PC-3 (cell line): ENCODE measurements around the gene RAPGEF4.

Experiments used
- EZH2 ChIP-seq: fragments of 300-600 bp; sonication (generic); IDR thresholded peaks from one replicate; pipeline ENCODE4 v1.6.1; 2017; ENCODE audit warnings: antibody characterized with exemption, mild to moderate bottlenecking, low read length; ENCODE audit not compliant: unreplicated experiment
- EZH2phosphoT487 ChIP-seq: fragments of 300-600 bp; sonication (generic); IDR thresholded peaks from 2 replicates; pipeline ENCODE4 v1.6.1; 2018; ENCODE audit warnings: mild to moderate bottlenecking, antibody characterized with exemption, low read length, borderline replicate concordance
- TF ChIP-seq, protein P1 (sequence below): fragments of 300-600 bp; sonication (generic); conservative IDR thresholded peaks from 2 replicates; pipeline ENCODE4 v1.5.1; 2017; ENCODE audit warnings: antibody characterized with exemption, low read depth, mild to moderate bottlenecking, low read length

DNA sequence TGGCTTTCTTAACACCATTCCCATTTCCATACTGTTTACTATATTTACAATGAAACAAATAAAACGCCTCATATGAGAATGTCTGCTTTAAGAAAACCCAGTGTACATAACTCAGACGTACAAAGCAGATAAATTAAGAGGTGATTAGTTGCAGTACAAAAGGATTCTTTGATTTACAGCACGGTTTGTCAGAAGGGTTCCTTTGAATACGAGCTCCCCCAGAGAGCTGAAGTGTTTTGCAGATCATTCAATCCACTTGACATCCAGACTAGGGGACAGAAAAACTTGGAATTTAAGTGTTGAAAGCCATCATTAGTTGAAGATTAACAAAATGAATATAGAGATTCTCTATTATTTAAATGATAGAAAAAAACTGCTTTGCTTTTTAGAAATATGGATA lies 72.5 kb downstream of the RAPGEF4 start:
- TF ChIP-seq, protein P1, sequence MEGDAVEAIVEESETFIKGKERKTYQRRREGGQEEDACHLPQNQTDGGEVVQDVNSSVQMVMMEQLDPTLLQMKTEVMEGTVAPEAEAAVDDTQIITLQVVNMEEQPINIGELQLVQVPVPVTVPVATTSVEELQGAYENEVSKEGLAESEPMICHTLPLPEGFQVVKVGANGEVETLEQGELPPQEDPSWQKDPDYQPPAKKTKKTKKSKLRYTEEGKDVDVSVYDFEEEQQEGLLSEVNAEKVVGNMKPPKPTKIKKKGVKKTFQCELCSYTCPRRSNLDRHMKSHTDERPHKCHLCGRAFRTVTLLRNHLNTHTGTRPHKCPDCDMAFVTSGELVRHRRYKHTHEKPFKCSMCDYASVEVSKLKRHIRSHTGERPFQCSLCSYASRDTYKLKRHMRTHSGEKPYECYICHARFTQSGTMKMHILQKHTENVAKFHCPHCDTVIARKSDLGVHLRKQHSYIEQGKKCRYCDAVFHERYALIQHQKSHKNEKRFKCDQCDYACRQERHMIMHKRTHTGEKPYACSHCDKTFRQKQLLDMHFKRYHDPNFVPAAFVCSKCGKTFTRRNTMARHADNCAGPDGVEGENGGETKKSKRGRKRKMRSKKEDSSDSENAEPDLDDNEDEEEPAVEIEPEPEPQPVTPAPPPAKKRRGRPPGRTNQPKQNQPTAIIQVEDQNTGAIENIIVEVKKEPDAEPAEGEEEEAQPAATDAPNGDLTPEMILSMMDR = no peak
- TF ChIP-seq EZH2 (no peak), EZH2phosphoT487 (no peak)
